Ectodermal cell (in vitro differentiated cells): ENCODE results near the gene CHSY1.

ENCODE experiments used
- H3K27ac ChIP-seq: 2 replicates; pipeline ENCODE4 v1.7.0; 2013; ENCODE audit warnings: mild to moderate bottlenecking, low read depth, low read length; ENCODE audit not compliant: insufficient read depth, poor library complexity, severe bottlenecking
- H3K27me3 ChIP-seq: 2 replicates; pipeline ENCODE4 v1.7.0; 2013; ENCODE audit warnings: mild to moderate bottlenecking, low read length; ENCODE audit not compliant: insufficient read depth, control insufficient read depth, poor library complexity, severe bottlenecking
- H3K36me3 ChIP-seq: one replicate; pipeline ENCODE4 v1.7.0; 2013; ENCODE audit warnings: low read length; ENCODE audit not compliant: control insufficient read depth, insufficient read depth
- H3K4me1 ChIP-seq: one replicate; pipeline ENCODE4 v1.7.0; 2013; ENCODE audit warnings: low read length; ENCODE audit not compliant: control insufficient read depth, insufficient read depth
- H3K4me3 ChIP-seq: 2 replicates; pipeline ENCODE4 v1.7.0; 2013; ENCODE audit warnings: low read depth, low read length, control low read depth; ENCODE audit not compliant: insufficient read depth
- H3K9me3 ChIP-seq: 2 replicates; pipeline ENCODE4 v1.7.0; 2013; ENCODE audit warnings: mild to moderate bottlenecking, low read length, moderate library complexity; ENCODE audit not compliant: control insufficient read depth
- WGBS, 2 experiments: methylation state at CpG; one replicate each; pipeline ENCODE4 v1.1.7; 2013; ENCODE audit warnings: missing lambda C conversion rate in 2 of 2; 5-methylcytosine and 5-hydroxymethylcytosine counted together

The CHSY1 gene

GRCh38 chr15:101136381-101137268, 115.2 kb downstream of the CHSY1 start:
- no peaks in the 10 kb centered on the region for H3K9me3 ChIP-seq
- H3K27me3 ChIP-seq = no peaks in the 10 kb centered on the region
- no peak overlapping the region for H3K27ac ChIP-seq
- 93% methylated on average over 14 of the region's 14 CpGs for WGBS, 2 experiments
- no peak overlapping the region for H3K4me3 ChIP-seq
- no peaks in the 10 kb centered on the region for H3K36me3 ChIP-seq
- peaks cover 6% of the 10 kb centered on the region for H3K4me1 ChIP-seq

GRCh38 chr15:101135532-101136166, 116.2 kb downstream of the CHSY1 start:
- H3K4me1 ChIP-seq = peaks cover 6% of the 10 kb centered on the region
- H3K4me3 ChIP-seq = no peak overlapping the region
- H3K27me3 ChIP-seq = no peaks in the 10 kb centered on the region
- 95 to 96% methylated on average over 14 of the region's 14 CpGs for WGBS, 2 experiments
- no peak overlapping the region for H3K27ac ChIP-seq
- H3K36me3 ChIP-seq = no peaks in the 10 kb centered on the region
- H3K9me3 ChIP-seq = no peaks in the 10 kb centered on the region

GRCh38 chr15:101134780-101135179, 117.1 kb downstream of the CHSY1 start:
- 88 to 98% methylated on average over 3 to 4 of the region's 5 CpGs for WGBS, 2 experiments
- H3K9me3 ChIP-seq = no peaks in the 10 kb centered on the region
- H3K4me1 ChIP-seq = peaks cover 6% of the 10 kb centered on the region
- no peaks in the 10 kb centered on the region for H3K36me3 ChIP-seq
- no peak overlapping the region for H3K27ac ChIP-seq
- H3K4me3 ChIP-seq = no peak overlapping the region
- H3K27me3 ChIP-seq = no peaks in the 10 kb centered on the region

GRCh38 chr15:101133751-101134261, 118.0 kb downstream of the CHSY1 start:
- 79 to 83% methylated on average over 13 of the region's 13 CpGs for WGBS, 2 experiments
- H3K4me1 ChIP-seq = no peaks in the 10 kb centered on the region
- no peaks in the 10 kb centered on the region for H3K36me3 ChIP-seq
- no peaks in the 10 kb centered on the region for H3K9me3 ChIP-seq
- no peaks in the 10 kb centered on the region for H3K27me3 ChIP-seq
- no peak overlapping the region for H3K4me3 ChIP-seq
- H3K27ac ChIP-seq = no peak overlapping the region

GRCh38 chr15:101133181-101133460, 118.7 kb downstream of the CHSY1 start:
- H3K4me3 ChIP-seq = no peak overlapping the region
- no peaks in the 10 kb centered on the region for H3K9me3 ChIP-seq
- no peaks in the 10 kb centered on the region for H3K36me3 ChIP-seq
- no peaks in the 10 kb centered on the region for H3K4me1 ChIP-seq
- 91 to 95% methylated on average over 8 of the region's 8 CpGs for WGBS, 2 experiments
- H3K27me3 ChIP-seq = no peaks in the 10 kb centered on the region
- H3K27ac ChIP-seq = no peak overlapping the region

GRCh38 chr15:101132390-101133180, 119.3 kb downstream of the CHSY1 start:
- no peak overlapping the region for H3K4me3 ChIP-seq
- no peaks in the 10 kb centered on the region for H3K27me3 ChIP-seq
- H3K4me1 ChIP-seq = peaks cover 2% of the 10 kb centered on the region
- H3K9me3 ChIP-seq = no peaks in the 10 kb centered on the region
- 88 to 90% methylated on average over 20 of the region's 20 CpGs for WGBS, 2 experiments
- no peak overlapping the region for H3K27ac ChIP-seq
- no peaks in the 10 kb centered on the region for H3K36me3 ChIP-seq

- Histone ChIP-seq H3K9me3 (no peaks in the 10 kb centered on the region), H3K36me3 (no peaks in the 10 kb centered on the region), H3K4me3 (no peak overlapping the region), H3K4me1 (peaks cover 11% of the 10 kb centered on the region), H3K27me3 (no peaks in the 10 kb centered on the region), H3K27ac (no peak overlapping the region)
- WGBS, 2 experiments = 84 to 85% methylated on average over 18 of the region's 18 CpGs
Observed at GRCh38 chr15:101131489-101132389, 120.1 kb downstream of the CHSY1 start.

- Histone ChIP-seq H3K4me3 (no peak overlapping the region), H3K27ac (no peak overlapping the region), H3K27me3 (no peaks in the 10 kb centered on the region), H3K36me3 (no peaks in the 10 kb centered on the region), H3K4me1 (peaks cover 21% of the 10 kb centered on the region), H3K9me3 (no peaks in the 10 kb centered on the region)
- 100% methylated on average over 4 of the region's 4 CpGs for WGBS, 2 experiments
Observed at GRCh38 chr15:101129851-101130380, 121.9 kb downstream of the CHSY1 start.

- no peaks in the 10 kb centered on the region for H3K36me3 ChIP-seq
- 94 to 96% methylated on average over 18 of the region's 18 CpGs for WGBS, 2 experiments
- no peaks in the 10 kb centered on the region for H3K9me3 ChIP-seq
- no peaks in the 10 kb centered on the region for H3K27me3 ChIP-seq
- H3K27ac ChIP-seq = no peak overlapping the region
- H3K4me3 ChIP-seq = no peak overlapping the region
- peaks cover 21% of the 10 kb centered on the region for H3K4me1 ChIP-seq
Observed at GRCh38 chr15:101128221-101129015, 123.4 kb downstream of the CHSY1 start.
